ENCODE results near the gene BABAM1. TPM values are rescaled to one million over a fixed set of nuclear protein-coding genes. Genes with fewer than 3 reads are reported as not detected.

BABAM1 gene
- total RNA-seq, 1 donor from 2014 or later: 83.3 TPM

DNA sequence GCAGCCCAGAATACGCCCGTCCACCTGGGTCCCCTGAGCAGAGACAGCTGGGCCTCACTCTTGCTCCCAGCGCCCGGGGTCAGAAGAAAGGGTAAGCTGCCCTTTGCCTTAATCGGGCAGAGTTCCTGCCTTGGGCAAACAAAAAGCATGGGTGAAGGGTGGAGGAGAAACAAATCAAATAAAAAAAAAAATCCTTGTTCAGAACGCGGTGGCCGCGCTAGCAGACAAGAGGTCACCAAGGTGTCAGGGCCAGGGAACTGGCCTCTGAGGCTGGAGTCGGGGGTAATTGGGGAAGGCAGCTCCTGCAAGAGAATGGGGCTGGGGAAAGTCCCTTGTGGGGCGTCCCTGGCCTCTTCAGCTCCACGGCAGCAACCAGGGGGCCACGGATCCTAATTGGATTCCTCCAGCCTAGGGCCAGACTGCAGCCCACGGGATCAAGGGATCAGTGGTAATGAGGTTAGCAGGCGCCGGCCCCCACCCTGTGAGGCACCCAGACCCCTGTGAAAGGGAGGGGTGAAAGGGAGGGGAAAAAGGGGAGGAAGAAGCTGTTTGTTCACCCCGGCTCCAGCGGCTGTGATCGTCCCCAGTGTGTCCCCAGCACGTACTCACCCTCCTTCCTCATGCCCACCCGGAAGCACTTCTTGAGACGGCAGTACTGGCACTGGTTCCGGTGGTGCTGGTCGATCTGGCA lies 27.0 kb upstream of the BABAM1 start:
- Mint-ChIP-seq H3K4me1 (ENCODE audit: low read depth) (peaks cover 28% of the 10 kb centered on the region), H3K9me3 (ENCODE audit: low read depth) (no peaks in the 10 kb centered on the region), H3K4me3 (ENCODE audit: unreplicated experiment) (no peak overlapping the region), H3K27ac (ENCODE audit: unreplicated experiment) (no peak overlapping the region), H3K27me3 (ENCODE audit: low read depth) (no peaks in the 10 kb centered on the region), H3K36me3 (ENCODE audit: low read depth) (peaks cover 4% of the 10 kb centered on the region)
- DNase-seq (ENCODE audit: low spot score): no peak
- TF ChIP-seq, protein P1, sequence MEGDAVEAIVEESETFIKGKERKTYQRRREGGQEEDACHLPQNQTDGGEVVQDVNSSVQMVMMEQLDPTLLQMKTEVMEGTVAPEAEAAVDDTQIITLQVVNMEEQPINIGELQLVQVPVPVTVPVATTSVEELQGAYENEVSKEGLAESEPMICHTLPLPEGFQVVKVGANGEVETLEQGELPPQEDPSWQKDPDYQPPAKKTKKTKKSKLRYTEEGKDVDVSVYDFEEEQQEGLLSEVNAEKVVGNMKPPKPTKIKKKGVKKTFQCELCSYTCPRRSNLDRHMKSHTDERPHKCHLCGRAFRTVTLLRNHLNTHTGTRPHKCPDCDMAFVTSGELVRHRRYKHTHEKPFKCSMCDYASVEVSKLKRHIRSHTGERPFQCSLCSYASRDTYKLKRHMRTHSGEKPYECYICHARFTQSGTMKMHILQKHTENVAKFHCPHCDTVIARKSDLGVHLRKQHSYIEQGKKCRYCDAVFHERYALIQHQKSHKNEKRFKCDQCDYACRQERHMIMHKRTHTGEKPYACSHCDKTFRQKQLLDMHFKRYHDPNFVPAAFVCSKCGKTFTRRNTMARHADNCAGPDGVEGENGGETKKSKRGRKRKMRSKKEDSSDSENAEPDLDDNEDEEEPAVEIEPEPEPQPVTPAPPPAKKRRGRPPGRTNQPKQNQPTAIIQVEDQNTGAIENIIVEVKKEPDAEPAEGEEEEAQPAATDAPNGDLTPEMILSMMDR (IDR thresholded peaks at IDR 0.05): no peak

DNA sequence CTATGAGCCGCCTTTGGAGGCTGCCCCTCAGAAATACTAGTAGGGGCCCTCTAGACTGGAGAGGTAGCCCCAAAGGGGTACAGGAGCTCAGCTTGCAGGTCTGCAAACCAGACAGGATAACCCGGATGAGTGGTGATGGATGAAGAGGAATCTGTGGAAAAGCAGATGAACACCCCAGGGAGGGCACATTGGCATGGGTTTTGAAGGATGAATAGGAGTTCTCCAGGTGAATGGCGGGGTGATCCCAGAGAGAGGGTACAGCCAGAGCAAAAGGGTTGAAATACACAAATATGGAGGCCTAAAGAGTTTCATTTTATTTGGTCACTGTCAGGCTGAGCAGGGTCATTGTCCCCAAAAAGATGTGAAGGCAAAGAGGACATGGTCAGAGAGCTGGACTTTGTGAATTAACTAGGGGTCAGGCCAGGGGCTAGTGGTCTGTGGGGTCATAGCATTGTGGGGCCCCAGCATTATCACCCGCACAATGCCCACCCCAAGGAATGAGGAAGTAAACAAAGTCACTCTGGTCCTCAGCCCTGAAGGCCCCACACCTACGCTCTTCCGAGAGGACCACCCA lies 26.3 kb upstream of the BABAM1 start:
- H3K9me3 Mint-ChIP-seq (ENCODE audit: low read depth): no peaks in the 10 kb centered on the region
- no peak overlapping the region for H3K4me3 Mint-ChIP-seq (ENCODE audit: unreplicated experiment)
- no peak for DNase-seq (ENCODE audit: low spot score)
- peaks cover 4% of the 10 kb centered on the region for H3K36me3 Mint-ChIP-seq (ENCODE audit: low read depth)
- H3K27me3 Mint-ChIP-seq (ENCODE audit: low read depth): no peaks in the 10 kb centered on the region
- TF ChIP-seq, protein P1 (IDR thresholded peaks at IDR 0.05): no peak
- H3K27ac Mint-ChIP-seq (ENCODE audit: unreplicated experiment): no peak overlapping the region
- H3K4me1 Mint-ChIP-seq (ENCODE audit: low read depth): peaks cover 28% of the 10 kb centered on the region

DNA sequence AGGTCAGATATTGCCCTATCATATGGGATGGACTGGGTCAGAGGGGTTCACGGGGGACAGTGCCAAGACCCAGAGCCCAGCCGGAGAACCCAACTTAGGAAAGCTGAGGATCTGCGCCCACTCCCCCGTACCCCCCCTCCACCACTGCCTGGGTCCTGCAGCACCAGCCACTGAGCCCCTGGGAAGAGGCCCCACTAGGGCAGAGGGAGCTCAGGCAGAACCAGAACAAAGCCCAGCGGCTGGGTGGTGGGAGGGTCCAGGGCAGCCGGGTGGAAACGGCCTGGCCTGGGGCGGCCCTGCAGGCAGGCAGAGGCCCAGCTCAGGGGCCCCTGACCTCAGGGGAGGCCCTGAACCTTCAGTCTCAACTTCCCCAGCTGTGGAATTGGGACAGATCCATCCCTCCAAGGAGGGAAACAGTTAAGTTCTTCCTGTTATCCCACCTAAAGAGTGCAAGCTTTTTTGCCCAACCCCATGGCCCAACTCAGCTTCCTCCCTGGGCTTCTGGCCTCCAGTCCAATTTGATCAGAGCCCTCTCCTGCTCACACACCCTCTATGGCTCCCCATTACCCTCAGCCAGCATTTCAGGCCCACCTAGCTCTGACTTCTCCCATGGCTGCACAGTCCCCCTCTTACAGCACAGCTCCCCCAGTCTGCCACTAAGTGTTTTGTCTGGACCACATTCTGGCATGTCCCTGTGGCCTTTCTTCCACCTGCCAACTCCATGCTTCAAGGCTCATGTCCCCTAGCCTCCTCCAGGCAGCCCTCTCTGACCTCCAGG lies 24.6 kb upstream of the BABAM1 start:
- TF ChIP-seq, protein P1 (IDR thresholded peaks at IDR 0.05): no peak
- Mint-ChIP-seq H3K4me3 (ENCODE audit: unreplicated experiment) (peak overlapping the region; percentile 9), H3K36me3 (ENCODE audit: low read depth) (peaks cover 4% of the 10 kb centered on the region), H3K9me3 (ENCODE audit: low read depth) (no peaks in the 10 kb centered on the region), H3K4me1 (ENCODE audit: low read depth) (peaks cover 43% of the 10 kb centered on the region), H3K27ac (ENCODE audit: unreplicated experiment) (peak overlapping the region; percentile 61), H3K27me3 (ENCODE audit: low read depth) (no peaks in the 10 kb centered on the region)
- DNase-seq (ENCODE audit: low spot score): no peak

DNA sequence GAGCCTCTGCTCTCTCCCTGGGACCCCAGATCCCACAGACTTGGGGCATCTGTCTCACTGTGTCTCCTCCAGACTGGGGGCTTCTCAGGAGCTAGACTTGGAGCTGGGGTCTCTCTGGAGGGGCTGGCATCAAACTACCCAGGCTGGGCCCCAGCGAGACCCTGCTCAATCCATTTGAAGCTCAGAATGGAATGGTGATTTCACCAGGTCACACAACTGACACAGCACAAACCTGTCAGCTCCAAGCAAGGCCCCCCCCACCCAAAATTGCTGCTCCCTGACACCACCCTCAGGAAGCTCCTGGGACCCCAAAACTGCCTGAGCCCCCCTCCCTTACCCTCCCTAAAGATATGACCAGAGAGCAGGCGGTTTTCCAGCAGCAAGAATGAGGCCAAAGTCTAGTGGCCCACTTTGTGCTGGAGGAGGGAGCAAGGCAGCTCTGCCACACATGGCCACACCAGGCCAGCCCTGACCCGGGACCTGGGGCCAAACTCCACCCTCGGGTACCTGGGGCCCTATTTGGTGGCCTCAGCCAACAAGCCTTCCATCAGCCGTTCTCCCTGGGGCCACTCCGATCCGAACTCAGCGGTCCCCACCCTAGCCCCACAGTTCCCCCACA lies 23.9 kb upstream of the BABAM1 start:
- Mint-ChIP-seq H3K27me3 (ENCODE audit: low read depth) (no peaks in the 10 kb centered on the region), H3K4me1 (ENCODE audit: low read depth) (peaks cover 43% of the 10 kb centered on the region), H3K4me3 (ENCODE audit: unreplicated experiment) (peak overlapping the region; percentile 90), H3K27ac (ENCODE audit: unreplicated experiment) (peak overlapping the region; percentile 63), H3K9me3 (ENCODE audit: low read depth) (no peaks in the 10 kb centered on the region), H3K36me3 (ENCODE audit: low read depth) (no peaks in the 10 kb centered on the region)
- no peak for DNase-seq (ENCODE audit: low spot score)
- TF ChIP-seq, protein P1 (IDR thresholded peaks at IDR 0.05): no peak

Measured in chondrocyte (in vitro differentiated cells).